ENCODE measurements around the gene PANK4.
A peak's percentile ranks its signal among the peaks of the same experiment; 100 is the strongest.

PANK4 gene

DNA sequence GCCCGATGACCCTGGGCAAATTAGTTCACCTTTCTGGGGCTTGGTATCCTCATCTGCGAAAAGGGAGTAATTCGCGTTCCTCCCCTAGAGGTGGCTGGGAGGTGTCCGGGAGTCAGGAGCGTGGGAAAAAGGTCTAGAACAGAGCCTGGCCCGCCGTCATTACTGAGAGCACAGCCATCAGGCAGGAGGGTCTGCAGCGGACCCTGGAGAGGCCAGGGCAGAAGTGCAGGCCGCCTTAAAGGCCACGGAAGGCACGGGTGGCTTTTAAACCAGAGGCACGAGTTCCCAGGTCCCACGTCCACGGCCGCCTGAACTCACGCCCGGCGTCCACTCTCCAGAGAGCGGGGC lies 850 bp downstream of the PANK4 start:
- Histone ChIP-seq H3K4me3 (ENCODE audit: low read length) (peak overlapping the region; percentile 93), H4K8ac (ENCODE audit: low read depth, low read length) (no peak overlapping the region), H3K79me2 (ENCODE audit: control insufficient read depth, insufficient read depth, low read length) (peaks cover 36% of the 10 kb centered on the region), H2AK5ac (ENCODE audit: low read length) (peak overlapping the region; percentile 30), H3K27ac (ENCODE audit: low read depth, low read length) (no peak overlapping the region), H3K4me2 (ENCODE audit: low read length) (peak overlapping the region; percentile 84), H2BK120ac (ENCODE audit: low read depth, low read length) (no peak overlapping the region), H3K23ac (ENCODE audit: low read length) (peak overlapping the region; percentile 59), H2BK15ac (replicated peaks; ENCODE audit: low read depth) (no peak overlapping the region), H3K4ac (ENCODE audit: low read depth, low read length) (peak overlapping the region; percentile 71), H2BK5ac (ENCODE audit: low read length) (no peak overlapping the region), H3K18ac (ENCODE audit: low read length) (peak overlapping the region; percentile 44), H3K56ac (ENCODE audit: low read length) (peak overlapping the region; percentile 96), H3K4me1 (ENCODE audit: control insufficient read depth, low read depth, low read length) (peaks cover 6% of the 10 kb centered on the region), H3K9ac (ENCODE audit: low read length) (peak overlapping the region; percentile 96), H4K5ac (ENCODE audit: low read length) (no peak overlapping the region), H3K27me3 (ENCODE audit: insufficient read depth, low read length, poor library complexity) (peaks cover 15% of the 10 kb centered on the region), H3K36me3 (ENCODE audit: control insufficient read depth, insufficient read depth, low read length) (peaks cover 3% of the 10 kb centered on the region), H3K79me1 (ENCODE audit: low read length) (peaks cover 26% of the 10 kb centered on the region)
- peak; percentile 31 for DNase-seq
- no CpG with 5 or more reads among the region's 20 CpGs for WGBS (ENCODE audit: extremely low coverage, insufficient coverage, low lambda C conversion rate)

DNA sequence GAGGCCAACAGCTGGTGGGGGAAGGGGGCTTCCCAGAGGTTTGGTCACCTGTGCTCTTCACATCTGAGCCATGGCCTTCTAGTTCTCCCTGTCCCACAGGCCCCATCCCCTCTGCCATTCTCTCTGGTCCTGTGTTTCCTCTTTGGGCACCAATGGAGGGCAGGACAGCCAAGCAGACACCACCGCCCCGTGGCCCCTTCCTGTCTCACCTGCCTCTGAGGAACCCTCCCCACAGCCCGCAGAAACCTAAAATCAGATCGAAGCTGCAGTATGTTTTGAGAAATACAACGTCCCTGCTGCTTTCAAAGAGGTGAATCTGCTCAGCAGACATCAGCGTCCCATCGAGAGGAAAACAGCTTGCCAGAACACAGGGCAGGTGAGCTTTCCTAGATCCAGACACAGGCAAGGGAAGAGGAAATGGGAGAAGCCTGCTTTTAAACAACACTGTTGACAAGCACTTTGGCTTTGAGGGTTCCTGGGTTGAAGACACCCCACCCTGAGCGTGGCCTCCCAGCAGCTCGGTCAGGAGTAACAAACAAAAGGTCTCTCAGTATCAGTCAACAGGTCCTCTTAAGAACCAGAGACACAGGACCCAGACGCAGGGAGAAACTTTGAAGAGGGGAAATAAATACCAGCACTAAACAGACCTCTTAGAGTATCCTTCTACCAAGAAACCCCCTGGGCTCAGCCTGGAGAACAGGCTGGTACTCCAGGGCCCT lies 2.3 kb downstream of the PANK4 start:
- Histone ChIP-seq H4K5ac (ENCODE audit: low read length) (no peak overlapping the region), H3K23ac (ENCODE audit: low read length) (no peak overlapping the region), H3K4me1 (ENCODE audit: control insufficient read depth, low read depth, low read length) (peaks cover 6% of the 10 kb centered on the region), H2AK5ac (ENCODE audit: low read length) (no peak overlapping the region), H3K4me2 (ENCODE audit: low read length) (no peak overlapping the region), H2BK120ac (ENCODE audit: low read depth, low read length) (no peak overlapping the region), H2BK15ac (replicated peaks; ENCODE audit: low read depth) (no peak overlapping the region), H3K56ac (ENCODE audit: low read length) (no peak overlapping the region), H3K27me3 (ENCODE audit: insufficient read depth, low read length, poor library complexity) (peaks cover 9% of the 10 kb centered on the region), H3K4ac (ENCODE audit: low read depth, low read length) (no peak overlapping the region), H3K18ac (ENCODE audit: low read length) (no peak overlapping the region), H3K4me3 (ENCODE audit: low read length) (no peak overlapping the region), H3K9ac (ENCODE audit: low read length) (peak overlapping the region; percentile 15), H3K36me3 (ENCODE audit: control insufficient read depth, insufficient read depth, low read length) (peaks cover 5% of the 10 kb centered on the region), H3K27ac (ENCODE audit: low read depth, low read length) (no peak overlapping the region), H2BK5ac (ENCODE audit: low read length) (no peak overlapping the region), H3K79me2 (ENCODE audit: control insufficient read depth, insufficient read depth, low read length) (peaks cover 36% of the 10 kb centered on the region), H3K79me1 (ENCODE audit: low read length) (peaks cover 26% of the 10 kb centered on the region), H4K8ac (ENCODE audit: low read depth, low read length) (no peak overlapping the region)
- WGBS (ENCODE audit: extremely low coverage, insufficient coverage, low lambda C conversion rate), result no CpG with 5 or more reads among the region's 10 CpGs
- DNase-seq, result no peak

DNA sequence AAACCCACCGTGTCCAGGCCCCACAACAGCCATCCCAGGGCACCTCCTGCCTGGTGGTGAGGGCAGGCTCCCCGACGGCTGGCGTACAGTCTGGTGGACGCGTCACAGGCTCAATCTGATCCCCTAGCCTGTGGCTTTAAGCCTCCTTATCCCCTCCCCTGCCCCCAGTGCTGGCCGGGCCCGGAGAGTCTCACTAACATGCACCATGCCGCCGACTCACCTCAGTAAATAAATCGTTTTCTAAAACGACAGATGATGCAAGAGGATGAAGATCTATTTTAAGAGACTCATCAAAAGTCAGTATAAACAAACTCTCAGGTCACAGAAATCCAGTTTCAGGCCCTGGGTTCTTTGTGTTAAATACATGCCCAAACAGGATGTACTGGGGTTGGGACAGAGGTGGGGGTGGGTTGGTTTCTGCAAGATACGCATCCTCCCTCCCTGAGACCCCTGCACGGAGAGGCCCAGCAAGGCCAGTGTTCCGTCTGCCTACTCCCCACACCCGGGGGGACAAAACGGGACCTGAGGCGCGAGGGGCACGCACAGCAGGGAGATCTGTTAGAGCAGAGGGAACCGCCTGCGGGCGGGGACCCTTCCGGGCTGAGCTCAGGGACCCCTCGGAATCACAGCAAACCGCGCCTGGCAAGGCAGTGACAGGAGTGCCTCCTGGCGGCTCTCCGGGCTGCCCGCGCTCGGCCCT lies 3.1 kb downstream of the PANK4 start:
- Histone ChIP-seq H3K4ac (ENCODE audit: low read depth, low read length) (no peak overlapping the region), H3K9ac (ENCODE audit: low read length) (no peak overlapping the region), H3K23ac (ENCODE audit: low read length) (no peak overlapping the region), H3K18ac (ENCODE audit: low read length) (no peak overlapping the region), H3K4me2 (ENCODE audit: low read length) (no peak overlapping the region), H3K4me3 (ENCODE audit: low read length) (no peak overlapping the region), H2BK5ac (ENCODE audit: low read length) (no peak overlapping the region), H3K79me1 (ENCODE audit: low read length) (peaks cover 26% of the 10 kb centered on the region), H2BK15ac (replicated peaks; ENCODE audit: low read depth) (no peak overlapping the region), H3K79me2 (ENCODE audit: control insufficient read depth, insufficient read depth, low read length) (peaks cover 36% of the 10 kb centered on the region), H3K36me3 (ENCODE audit: control insufficient read depth, insufficient read depth, low read length) (peaks cover 5% of the 10 kb centered on the region), H4K8ac (ENCODE audit: low read depth, low read length) (no peak overlapping the region), H3K27ac (ENCODE audit: low read depth, low read length) (no peak overlapping the region), H2BK120ac (ENCODE audit: low read depth, low read length) (no peak overlapping the region), H4K5ac (ENCODE audit: low read length) (no peak overlapping the region), H3K56ac (ENCODE audit: low read length) (peak overlapping the region; percentile 38), H2AK5ac (ENCODE audit: low read length) (no peak overlapping the region), H3K4me1 (ENCODE audit: control insufficient read depth, low read depth, low read length) (peaks cover 6% of the 10 kb centered on the region), H3K27me3 (ENCODE audit: insufficient read depth, low read length, poor library complexity) (peaks cover 4% of the 10 kb centered on the region)
- DNase-seq, result no peak
- no CpG with 5 or more reads among the region's 32 CpGs for WGBS (ENCODE audit: extremely low coverage, insufficient coverage, low lambda C conversion rate)

DNA sequence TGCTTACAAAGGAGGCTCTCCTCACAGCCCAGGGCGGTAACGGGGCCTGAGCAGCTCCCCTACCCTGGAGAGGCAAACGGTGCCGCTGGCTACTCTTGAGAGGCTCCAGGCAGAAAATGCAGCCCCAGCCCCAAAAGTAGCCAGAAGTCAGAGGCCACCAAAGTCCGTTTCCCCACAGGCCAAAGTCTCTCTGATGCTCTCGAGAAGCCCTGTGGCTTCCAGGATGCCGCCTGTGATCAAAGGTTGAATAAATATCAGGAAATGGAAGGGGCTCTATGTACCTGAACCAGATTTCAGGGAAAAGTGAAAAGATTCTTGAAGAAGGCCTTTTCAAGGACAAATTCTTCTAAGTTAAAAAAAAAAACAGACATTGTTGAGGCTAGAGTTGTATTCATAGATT lies 4.2 kb downstream of the PANK4 start:
- H4K8ac ChIP-seq (ENCODE audit: low read depth, low read length), result no peak overlapping the region
- no peak overlapping the region for H3K23ac ChIP-seq (ENCODE audit: low read length)
- no peak overlapping the region for H3K4me2 ChIP-seq (ENCODE audit: low read length)
- H3K18ac ChIP-seq (ENCODE audit: low read length), result no peak overlapping the region
- peaks cover 6% of the 10 kb centered on the region for H3K4me1 ChIP-seq (ENCODE audit: control insufficient read depth, low read depth, low read length)
- H3K36me3 ChIP-seq (ENCODE audit: control insufficient read depth, insufficient read depth, low read length), result peaks cover 5% of the 10 kb centered on the region
- H3K56ac ChIP-seq (ENCODE audit: low read length), result no peak overlapping the region
- H3K27ac ChIP-seq (ENCODE audit: low read depth, low read length), result no peak overlapping the region
- H3K79me2 ChIP-seq (ENCODE audit: control insufficient read depth, insufficient read depth, low read length), result peaks cover 36% of the 10 kb centered on the region
- no peak overlapping the region for H2BK5ac ChIP-seq (ENCODE audit: low read length)
- H2AK5ac ChIP-seq (ENCODE audit: low read length), result no peak overlapping the region
- no peak overlapping the region for H3K9ac ChIP-seq (ENCODE audit: low read length)
- no peak for DNase-seq
- no peak overlapping the region for H2BK120ac ChIP-seq (ENCODE audit: low read depth, low read length)
- WGBS (ENCODE audit: extremely low coverage, insufficient coverage, low lambda C conversion rate), result no CpG with 5 or more reads among the region's 7 CpGs
- H2BK15ac ChIP-seq (replicated peaks; ENCODE audit: low read depth), result no peak overlapping the region
- H4K5ac ChIP-seq (ENCODE audit: low read length), result no peak overlapping the region
- H3K4me3 ChIP-seq (ENCODE audit: low read length), result no peak overlapping the region
- H3K27me3 ChIP-seq (ENCODE audit: insufficient read depth, low read length, poor library complexity), result no peaks in the 10 kb centered on the region
- H3K4ac ChIP-seq (ENCODE audit: low read depth, low read length), result no peak overlapping the region
- peaks cover 26% of the 10 kb centered on the region for H3K79me1 ChIP-seq (ENCODE audit: low read length)

DNA sequence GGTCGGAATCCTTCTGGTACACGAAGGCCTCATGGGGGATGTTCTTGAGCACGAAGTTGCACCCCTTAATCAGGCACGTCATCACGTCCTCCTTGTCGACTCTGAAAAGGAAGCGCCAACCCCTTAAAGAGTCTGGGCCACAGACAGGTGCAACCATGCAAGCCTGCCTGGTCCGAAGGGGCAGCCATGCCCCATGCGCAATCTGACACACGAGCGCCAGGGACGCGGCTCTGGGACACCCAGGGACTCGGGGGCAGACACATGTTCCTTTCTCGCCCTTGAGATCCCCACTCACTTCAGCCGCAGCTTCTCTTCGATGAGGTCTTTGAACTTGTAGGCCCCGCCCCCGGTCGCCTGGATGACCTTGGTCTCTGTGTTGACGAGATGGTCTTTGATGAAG lies 5.6 kb downstream of the PANK4 start:
- peaks cover 7% of the 10 kb centered on the region for H3K36me3 ChIP-seq (ENCODE audit: control insufficient read depth, insufficient read depth, low read length)

More for the DNA sequence above, 5.6 kb downstream of the PANK4 start:
- Histone ChIP-seq H2AK5ac (ENCODE audit: low read length) (no peak overlapping the region), H3K4ac (ENCODE audit: low read depth, low read length) (no peak overlapping the region), H3K9ac (ENCODE audit: low read length) (no peak overlapping the region), H3K18ac (ENCODE audit: low read length) (no peak overlapping the region), H3K4me3 (ENCODE audit: low read length) (no peak overlapping the region), H3K4me1 (ENCODE audit: control insufficient read depth, low read depth, low read length) (peaks cover 4% of the 10 kb centered on the region), H3K27ac (ENCODE audit: low read depth, low read length) (no peak overlapping the region), H4K5ac (ENCODE audit: low read length) (no peak overlapping the region), H3K56ac (ENCODE audit: low read length) (no peak overlapping the region), H3K79me1 (ENCODE audit: low read length) (peaks cover 26% of the 10 kb centered on the region), H2BK120ac (ENCODE audit: low read depth, low read length) (no peak overlapping the region), H3K27me3 (ENCODE audit: insufficient read depth, low read length, poor library complexity) (no peaks in the 10 kb centered on the region), H2BK15ac (replicated peaks; ENCODE audit: low read depth) (no peak overlapping the region), H3K23ac (ENCODE audit: low read length) (no peak overlapping the region), H4K8ac (ENCODE audit: low read depth, low read length) (no peak overlapping the region), H3K79me2 (ENCODE audit: control insufficient read depth, insufficient read depth, low read length) (peaks cover 36% of the 10 kb centered on the region), H2BK5ac (ENCODE audit: low read length) (no peak overlapping the region), H3K4me2 (ENCODE audit: low read length) (no peak overlapping the region)
- no CpG with 5 or more reads among the region's 21 CpGs for WGBS (ENCODE audit: extremely low coverage, insufficient coverage, low lambda C conversion rate)
- DNase-seq, result no peak

Data from mesendoderm (in vitro differentiated cells).